K562 (cell line): ENCODE results near the gene FMNL2. TPM values are rescaled to one million over a fixed set of nuclear protein-coding genes. Genes with fewer than 3 reads are reported as not detected.

Experiments
- ARID4B ChIP-seq: sonication (generic); formaldehyde crosslinking; IDR thresholded peaks from 2 replicates; pipeline ENCODE4 v1.8.0; 2022; ENCODE audit warnings: mild to moderate bottlenecking, missing genetic modification reagents
- CREM ChIP-seq: IDR thresholded peaks from 2 replicates; pipeline ENCODE4 v1.6.1; 2014; ENCODE audit warnings: antibody characterized with exemption, low read depth
- EGR1 ChIP-seq: fragments of 450-650 bp; conservative IDR thresholded peaks from 2 replicates; pipeline ENCODE4 v1.6.1; 2017; ENCODE audit warnings: mild to moderate bottlenecking
- HDAC8 ChIP-seq: fragments of 450-650 bp; IDR thresholded peaks from 2 replicates; pipeline ENCODE4 v1.6.1; 2016; ENCODE audit warnings: mild to moderate bottlenecking, missing genetic modification characterization, moderate library complexity, missing compliant biosample characterization
- KAT7 ChIP-seq: sonication (generic); formaldehyde crosslinking; IDR thresholded peaks from 2 replicates; pipeline ENCODE4 v1.8.0; 2022; ENCODE audit warnings: missing genetic modification reagents, mild to moderate bottlenecking, borderline replicate concordance
- MNT ChIP-seq, 2 experiments: fragments of 450-650 bp; conservative IDR thresholded peaks; 2 replicates each; pipeline ENCODE4 v1.6.1; 2017; ENCODE audit warnings: mild to moderate bottlenecking in 2 of 2, moderate library complexity in 2 of 2
- NR2C2 ChIP-seq, 2 experiments: fragments of 200-800 bp in 1 of 2; sonication (Bioruptor generic) in 1 of 2; sonication (generic) in 1 of 2; formaldehyde crosslinking in 1 of 2; IDR thresholded peaks; 2 replicates each; pipeline versions ENCODE4 v1.6.1 to v1.8.0; 2016 to 2022; ENCODE audit warnings: mild to moderate bottlenecking in 1 of 2, missing compliant biosample characterization in 1 of 2, missing genetic modification characterization in 1 of 2, missing genetic modification reagents in 1 of 2
- TGIF2 ChIP-seq: sonication (generic); formaldehyde crosslinking; IDR thresholded peaks from 2 replicates; pipeline ENCODE4 v1.8.1; 2022; ENCODE audit warnings: mild to moderate bottlenecking, missing genetic modification reagents, moderate library complexity
- U2AF1 ChIP-seq: fragments of 200-400 bp; formaldehyde crosslinking; optimal IDR thresholded peaks from 2 replicates; pipeline ENCODE3; 2017; ENCODE audit warnings: mild to moderate bottlenecking, low read depth, low read length, moderate library complexity
- VEZF1 ChIP-seq: fragments of 200-800 bp; sonication (Bioruptor generic); IDR thresholded peaks from 2 replicates; pipeline ENCODE4 v1.6.1; 2017; ENCODE audit warnings: missing genetic modification characterization, missing compliant biosample characterization
- ZBTB7A ChIP-seq: IDR thresholded peaks from 2 replicates; pipeline ENCODE4 v1.6.1; 2011; ENCODE audit warnings: low read depth, mild to moderate bottlenecking, low read length, moderate library complexity, borderline replicate concordance; ENCODE audit not compliant: control insufficient read depth
- polyA plus RNA-seq, 8 experiments: library from polyadenylated mRNA; depleted of rRNA in 4 of 8; stranded (reverse) in 5 of 8; unstranded in 3 of 8; fragments of >200 nt; fragmentation: Nextera tagmentation in 2 of 8; fragmentation: Illumina TruSeq in 1 of 8; extraction: Ambion mirVana in 2 of 8; extraction: Trizol in 1 of 8; gene quantifications; 2 replicates each; pipeline versions ENCODE4 v1.2.1 to v1.2.3, GENCODE V29; 2011 to 2014; ENCODE audit warnings: inconsistent platforms in 1 of 8, missing spikeins in 1 of 8
- total RNA-seq, 7 experiments: library from RNA; depleted of rRNA in 6 of 7; stranded (reverse); fragments of >200 nt in 6 of 7; fragmentation: Illumina TruSeq in 2 of 7; extraction: Trizol in 2 of 7; gene quantifications; 2 replicates each; pipeline versions ENCODE4 v1.2.1 to v1.2.3, GENCODE V29; 2011 to 2021; ENCODE audit warnings: low replicate concordance in 1 of 7

Gene FMNL2
- total and polyA plus RNA-seq, 9 of the 15 experiments (the other 6 are each of a cell fraction or from before 2014, with no cell fraction given) = 0.15 to 0.49 (median 0.24) TPM; not detected in 1

- TF ChIP-seq VEZF1 = peak; percentile 84
- no peak for TF ChIP-seq KAT7 (CRISPR knock-in tag)
- peak; percentile 51; the same call in 1 of the 2 replicates for TF ChIP-seq ZBTB7A
- TF ChIP-seq NR2C2 (CRISPR knock-in tag; IDR thresholded peaks at IDR 0.05) = no peak
- TF ChIP-seq NR2C2 (tag; IDR thresholded peaks at IDR 0.05) = peak; percentile 61; the same call in 1 of the 2 replicates
- peak; percentile 35; the same call in 1 of the 2 replicates for TF ChIP-seq ARID4B (CRISPR knock-in tag)
- peak in 1 of 2 experiments; percentile 43; a peak in 1 of 4 replicates for TF ChIP-seq MNT (conservative IDR thresholded peaks at IDR 0.05)
- peak; percentile 98 for TF ChIP-seq CREM
- TF ChIP-seq TGIF2 (CRISPR knock-in tag) = no peak
- TF ChIP-seq HDAC8 (tag) = no peak
- TF ChIP-seq EGR1 = peak; percentile 86
- TF ChIP-seq U2AF1 = peak; percentile 51
Measured at GRCh38 chr2:152335016-152335725, at the start of gene FMNL2 (continued).
